HG02885 (cell line): Measurements from ENCODE around the gene ETS1.

Source experiments
- ATAC-seq: cut with Tn5 transposase; IDR thresholded peaks from one replicate; pipeline ENCODE4 v1.9.1; 2021; ENCODE audit warnings: mild to moderate bottlenecking; ENCODE audit not compliant: unreplicated experiment, poor library complexity

ETS1 gene

GRCh38 chr11:128522055-128522942, 65.1 kb downstream of the ETS1 start:
- peak; percentile 81 for ATAC-seq

- no peak for ATAC-seq
These were observed 65.7 kb downstream of the ETS1 start for GRCh38 chr11:128521682-128522054.

GRCh38 chr11:128520888-128521681, 66.3 kb downstream of the ETS1 start:
- ATAC-seq = no peak

- ATAC-seq = no peak
These were observed 67.0 kb downstream of the ETS1 start for GRCh38 chr11:128520206-128520887.

GRCh38 chr11:128519338-128519737, 68.0 kb downstream of the ETS1 start:
- ATAC-seq = no peak

- ATAC-seq = no peak
These were observed 68.7 kb downstream of the ETS1 start for GRCh38 chr11:128518493-128519207.

- ATAC-seq = no peak
These were observed 69.7 kb downstream of the ETS1 start for GRCh38 chr11:128517451-128518230.

- no peak for ATAC-seq
These were observed 70.5 kb downstream of the ETS1 start for GRCh38 chr11:128516886-128517285.

- ATAC-seq = no peak
These were observed 71.3 kb downstream of the ETS1 start for GRCh38 chr11:128515826-128516778.

GRCh38 chr11:128515086-128515485, 72.3 kb downstream of the ETS1 start:
- no peak for ATAC-seq

- no peak for ATAC-seq
These were observed 73.3 kb downstream of the ETS1 start for GRCh38 chr11:128513915-128514681.

GRCh38 chr11:128512474-128512996, 74.8 kb downstream of the ETS1 start:
- peak; percentile 58 for ATAC-seq

- no peak for ATAC-seq
These were observed 75.6 kb downstream of the ETS1 start for GRCh38 chr11:128511712-128512111.

GRCh38 chr11:128509621-128510389, 77.6 kb downstream of the ETS1 start:
- ATAC-seq = no peak

GRCh38 chr11:128508770-128509510, 78.4 kb downstream of the ETS1 start:
- ATAC-seq = no peak

- ATAC-seq = no peak
These were observed 79.4 kb downstream of the ETS1 start for GRCh38 chr11:128507936-128508335.
